NOMO-1 (cell line): Measurements from ENCODE around the gene POU3F1.

Experiments
- DNase-seq, 2 experiments: peaks; one replicate each; lab custom pipeline; 2025; ENCODE audit not compliant: unreplicated experiment in 2 of 2; lab: John Stamatoyannopoulos, UW

POU3F1 gene

GRCh38 chr1:38006008-38006828 is 40.4 kb downstream of the POU3F1 start:
- no peak for DNase-seq

- DNase-seq, result peak; percentile 32 to 62
These were observed 41.2 kb downstream of the POU3F1 start, which contains the start of gene FHL3 for GRCh38 chr1:38005195-38006007. Gene FHL3, minus strand, starts transcription at chr1:38005514. Its CDS starts 6,102 bp downstream, at chr1:37999412.

- peak in 1 of 2 experiments; percentile 20 for DNase-seq
These were observed 42.1 kb downstream of the POU3F1 start for GRCh38 chr1:38004284-38005108.

- no peak for DNase-seq
These were observed 43.0 kb downstream of the POU3F1 start for GRCh38 chr1:38003261-38004250.

GRCh38 chr1:38000529-38001455 is 45.8 kb downstream of the POU3F1 start:
- no peak for DNase-seq

- no peak for DNase-seq
These were observed 46.4 kb downstream of the POU3F1 start for GRCh38 chr1:38000233-38000528.

GRCh38 chr1:37999430-38000232 is 47.0 kb downstream of the POU3F1 start:
- no peak for DNase-seq

- no peak for DNase-seq
These were observed 47.6 kb downstream of the POU3F1 start for GRCh38 chr1:37998913-37999429.

- DNase-seq, result no peak
These were observed 48.3 kb downstream of the POU3F1 start for GRCh38 chr1:37998089-37998808.

- DNase-seq, result no peak
These were observed 49.1 kb downstream of the POU3F1 start for GRCh38 chr1:37997256-37998088.

- no peak for DNase-seq
These were observed 50.7 kb downstream of the POU3F1 start for GRCh38 chr1:37995751-37996345.

GRCh38 chr1:37994886-37995566 is 51.6 kb downstream of the POU3F1 start:
- peak; percentile 14 to 49 for DNase-seq
